ENCODE measurements around the gene NUS1. TPM values are rescaled to one million over a fixed set of nuclear protein-coding genes. Genes with fewer than 3 reads are reported as not detected.
A peak's percentile ranks its signal among the peaks of the same experiment; 100 is the strongest.
"Not testable (repeated sequence)": the region's sequence is repeated elsewhere in the genome, so short reads cannot be mapped to it uniquely, and the experiment has no call there.

Gene NUS1
- total RNA-seq = 26.5 TPM

DNA sequence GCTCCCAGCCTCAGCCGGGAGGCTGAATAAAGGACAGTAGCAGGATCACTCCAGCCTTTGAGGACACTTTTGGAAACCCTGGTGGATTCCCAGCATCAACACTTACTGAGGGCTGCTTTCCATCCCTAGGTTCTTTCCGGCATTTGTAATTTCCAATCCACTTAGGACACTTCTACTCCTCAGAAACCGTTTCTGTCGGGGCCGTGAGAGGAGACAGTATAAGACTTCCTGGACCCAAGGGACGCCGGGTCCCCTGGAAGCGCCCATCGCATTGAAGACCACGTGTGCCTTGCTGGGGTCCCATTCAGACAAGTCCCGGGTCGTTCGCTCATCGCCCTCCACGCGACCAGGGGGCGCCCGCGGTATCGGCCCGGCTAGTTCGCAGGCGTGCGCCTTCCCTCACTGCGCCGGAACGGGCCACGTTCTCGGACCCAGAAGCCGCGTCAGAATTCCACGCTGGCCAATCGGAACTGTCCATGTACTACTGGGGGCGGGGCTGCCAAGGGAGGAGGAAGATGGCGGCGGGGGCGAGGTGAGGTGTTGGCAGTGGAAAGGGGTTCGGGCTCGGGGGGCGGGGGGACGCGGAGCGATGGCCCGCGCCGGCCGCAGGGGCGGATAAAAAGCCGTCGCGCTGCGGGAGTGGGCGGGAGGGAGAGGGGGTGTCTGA, at the start of gene NUS1:
NUS1 (plus strand) TSS at position 479 of the 667 bp plus-strand sequence. CDS start 202 bp downstream, outside the sequence.
- peak; percentile 97 for DNase-seq (ENCODE audit: low spot score)

GRCh38 chr6:117627533-117627932, 47.7 kb upstream of the NUS1 start:
- DNase-seq (ENCODE audit: low spot score) = no peak

- DNase-seq (ENCODE audit: low spot score) = no peak
These were observed 46.1 kb upstream of the NUS1 start for GRCh38 chr6:117629119-117629660.

DNA sequence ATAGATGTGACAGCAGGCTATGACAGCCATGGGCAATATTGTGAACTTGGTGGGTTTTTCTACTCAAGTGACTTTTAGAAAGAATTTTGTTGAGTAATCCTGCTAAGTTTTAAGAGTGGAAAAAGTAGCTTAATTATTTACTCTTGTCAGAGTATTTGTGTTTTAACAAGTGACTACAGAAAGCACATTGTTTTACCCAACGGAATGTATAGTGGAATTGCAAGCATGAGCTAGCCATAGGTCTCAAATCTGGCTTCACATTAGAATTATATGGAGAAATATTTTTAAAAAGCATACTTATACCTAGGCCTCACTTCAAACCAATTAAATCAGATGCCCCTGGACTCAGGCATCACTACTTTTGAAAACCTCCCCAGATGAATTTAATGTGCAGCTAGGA, 37.5 kb upstream of the NUS1 start:
- no peak for DNase-seq (ENCODE audit: low spot score)

DNA sequence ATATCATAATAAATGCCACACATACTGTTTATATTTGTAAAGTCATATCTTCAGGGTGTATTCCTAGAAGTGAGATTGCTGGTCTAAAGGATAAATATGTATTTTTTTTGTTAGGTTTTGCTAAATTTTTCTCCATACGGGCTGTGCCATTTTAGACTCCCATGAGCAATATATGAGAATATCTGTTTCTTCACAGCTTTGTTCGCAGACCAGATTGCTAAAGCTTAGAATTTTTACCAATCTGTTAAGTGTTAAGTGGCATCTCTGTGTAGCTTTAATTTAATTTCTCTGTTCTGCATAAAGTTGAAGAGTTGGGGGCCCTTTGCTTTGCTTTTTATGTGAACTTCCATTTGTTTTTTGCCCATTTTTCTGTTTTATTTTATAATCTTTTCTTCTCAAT, 32.3 kb upstream of the NUS1 start:
- no peak for DNase-seq (ENCODE audit: low spot score)

- DNase-seq (ENCODE audit: low spot score) = not testable (repeated sequence)
These were observed 23.3 kb upstream of the NUS1 start for GRCh38 chr6:117651984-117652383.

GRCh38 chr6:117653949-117654348, 21.3 kb upstream of the NUS1 start:
- DNase-seq (ENCODE audit: low spot score) = no peak

GRCh38 chr6:117655380-117655779, 19.9 kb upstream of the NUS1 start:
- no peak for DNase-seq (ENCODE audit: low spot score)

DNA sequence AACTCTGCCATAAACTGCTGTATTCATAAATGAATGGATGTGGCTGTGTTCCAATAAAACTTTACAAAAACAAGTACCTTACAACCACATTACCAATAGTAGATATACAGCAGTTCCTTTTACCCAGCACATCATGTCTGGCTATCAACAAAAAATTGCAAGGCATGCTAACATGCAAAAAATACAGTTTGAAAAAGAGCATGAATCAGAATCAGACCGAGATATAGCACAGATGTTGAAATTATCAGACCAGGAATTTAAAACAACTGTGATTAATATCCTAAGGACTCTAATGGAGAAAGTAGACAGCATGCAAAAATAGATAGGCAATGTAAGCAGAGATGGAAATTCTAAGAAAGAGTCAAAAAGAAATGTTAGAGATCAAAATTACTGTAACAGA, 8.4 kb upstream of the NUS1 start:
- no peak for DNase-seq (ENCODE audit: low spot score)

- DNase-seq (ENCODE audit: low spot score) = no peak
These were observed 6.5 kb upstream of the NUS1 start for GRCh38 chr6:117668736-117669135.

- DNase-seq (ENCODE audit: low spot score) = no peak
These were observed 766 bp upstream of the NUS1 start for GRCh38 chr6:117674503-117674902.

GRCh38 chr6:117675658-117676301, 511 bp downstream of the NUS1 start:
- not testable (repeated sequence) for DNase-seq (ENCODE audit: low spot score)

DNA sequence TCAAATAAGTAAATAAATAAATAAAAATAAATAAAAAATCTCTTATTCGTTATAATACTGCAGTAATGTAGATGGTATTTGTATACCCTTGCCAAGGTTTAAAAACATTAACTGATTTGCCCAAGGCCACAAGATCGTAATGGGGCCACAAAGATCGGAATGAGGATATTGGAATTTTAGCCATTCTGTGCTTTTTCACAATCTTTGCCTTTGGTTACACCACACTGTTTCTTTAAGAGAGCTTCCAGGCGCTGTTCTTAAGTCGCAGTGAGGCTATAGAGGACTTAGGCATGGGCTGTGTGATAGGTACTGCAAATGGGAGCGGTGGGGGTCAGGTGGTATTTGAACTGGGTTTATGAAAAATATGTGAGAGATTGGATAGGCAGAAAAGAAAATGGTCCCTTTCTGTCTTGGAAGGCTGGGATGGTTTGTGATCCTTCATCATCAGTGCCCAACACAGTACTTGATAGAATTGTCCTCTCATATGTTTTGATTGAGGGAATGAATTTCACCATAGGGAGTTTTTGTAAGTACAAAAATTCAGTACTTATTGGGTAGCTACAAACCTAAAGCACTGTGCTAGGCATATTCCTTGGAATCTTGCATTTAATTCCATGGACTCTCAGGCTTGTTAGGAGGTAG, 1.4 kb downstream of the NUS1 start:
- DNase-seq (ENCODE audit: low spot score) = no peak

- DNase-seq (ENCODE audit: low spot score) = no peak
These were observed 2.4 kb downstream of the NUS1 start for GRCh38 chr6:117677553-117678141.

DNA sequence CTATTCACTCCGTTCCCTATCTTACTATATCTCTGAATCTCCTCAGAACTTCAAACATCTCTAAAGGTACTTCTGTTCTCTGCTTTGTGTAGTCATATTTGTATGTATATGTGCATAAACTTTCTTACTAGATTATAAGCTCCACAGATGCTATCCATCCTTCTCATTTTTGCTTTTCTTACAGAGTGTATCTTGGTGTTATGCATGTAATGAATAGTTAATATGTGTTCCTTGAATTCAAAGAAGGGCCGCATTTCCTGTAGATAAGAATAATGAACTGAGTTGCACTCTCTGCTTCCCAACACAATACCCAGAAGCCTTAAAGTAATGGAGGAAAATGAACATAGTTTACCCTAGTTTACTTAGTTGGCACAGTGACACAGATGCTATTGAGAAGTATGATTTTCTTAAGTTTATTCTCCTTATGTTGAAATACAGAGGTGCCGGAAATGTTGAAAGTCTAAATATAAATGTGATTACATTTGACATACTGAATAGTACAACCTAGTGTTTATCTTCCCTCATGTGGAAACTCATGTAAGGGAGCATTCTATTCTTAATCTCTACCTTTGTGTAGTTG, 6.0 kb downstream of the NUS1 start:
- no peak for DNase-seq (ENCODE audit: low spot score)

DNA sequence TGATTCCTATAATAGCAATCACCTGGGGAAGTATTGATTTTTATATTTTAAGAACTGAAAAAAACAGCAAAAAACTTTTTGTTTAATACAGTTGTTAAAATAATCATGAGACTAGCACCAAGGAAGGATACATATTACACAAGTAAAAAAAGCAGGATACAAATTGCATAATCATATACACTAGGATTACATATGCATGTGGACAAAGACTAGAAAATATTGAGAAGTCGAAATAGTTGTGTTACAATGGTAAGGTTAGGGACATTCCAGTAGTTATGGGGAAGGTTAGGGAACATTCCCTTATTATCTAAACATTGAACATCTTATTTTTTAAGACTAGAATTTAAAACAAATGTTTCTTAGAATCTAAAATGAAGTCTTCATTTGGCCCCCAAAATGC, 9.5 kb downstream of the NUS1 start:
- no peak for DNase-seq (ENCODE audit: low spot score)

DNA sequence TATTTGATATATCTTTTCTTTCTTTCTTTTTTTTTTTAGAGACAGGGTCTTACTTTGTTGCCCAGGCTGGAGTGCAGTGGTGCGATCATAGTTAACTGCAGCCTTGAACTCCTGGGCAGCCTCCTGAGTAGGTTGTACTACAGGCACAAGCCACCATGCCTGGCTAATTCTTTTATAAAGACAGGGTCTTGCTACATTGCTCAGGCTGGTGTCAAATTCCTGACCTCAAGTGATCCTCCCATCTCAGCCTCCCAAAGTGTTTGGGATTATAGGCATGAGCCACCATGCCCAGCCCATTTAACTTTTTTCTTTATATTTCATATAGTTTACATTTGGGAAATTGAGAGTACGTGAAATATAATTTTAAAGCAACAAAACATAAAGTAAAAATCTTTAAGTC, 10.1 kb downstream of the NUS1 start:
- no peak for DNase-seq (ENCODE audit: low spot score)

- DNase-seq (ENCODE audit: low spot score) = no peak
These were observed 11.9 kb downstream of the NUS1 start for GRCh38 chr6:117687021-117687648.

- not testable (repeated sequence) for DNase-seq (ENCODE audit: low spot score)
These were observed 14.3 kb downstream of the NUS1 start for GRCh38 chr6:117689584-117689983.

GRCh38 chr6:117706504-117706903, 31.2 kb downstream of the NUS1 start:
- DNase-seq (ENCODE audit: low spot score) = no peak

DNA sequence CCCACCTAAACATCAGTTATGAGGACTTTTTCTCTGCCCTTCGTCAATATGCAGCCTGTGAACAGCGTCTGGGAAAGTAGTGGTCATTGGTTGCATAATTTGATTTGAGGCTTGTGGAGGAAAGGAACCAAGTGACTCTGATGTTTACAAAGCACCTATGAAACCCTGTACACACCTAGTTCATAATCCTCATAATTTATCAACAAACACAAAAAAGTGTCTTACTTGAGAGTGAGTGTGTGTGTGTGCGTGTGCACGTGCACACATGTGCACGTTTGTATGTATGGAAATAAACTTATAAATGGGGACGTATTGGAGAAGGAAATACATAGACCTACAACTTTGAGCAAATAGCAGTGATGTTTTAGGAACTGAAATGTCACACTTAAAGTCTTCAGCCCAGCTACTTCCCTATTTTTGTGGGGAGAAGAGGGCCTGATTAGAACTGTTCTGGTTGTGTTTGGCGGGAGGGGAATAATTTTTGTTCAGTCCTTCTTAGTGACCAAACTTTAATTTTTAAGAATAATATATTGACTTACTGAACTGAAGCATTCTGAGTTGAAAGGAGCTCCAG, 31.8 kb downstream of the NUS1 start:
- DNase-seq (ENCODE audit: low spot score) = not testable (repeated sequence)

All from mucosa of gallbladder (tissue), 1 donor.